NCI-H82 treated with DMSO at 0.1 percent for 48 hours (cell line): Measurements from ENCODE around the gene UBA1.

Experiments used
- DNase-seq: peaks from one replicate; lab custom pipeline; 2025; ENCODE audit not compliant: unreplicated experiment; lab: John Stamatoyannopoulos, UW

Gene UBA1

GRCh38 chrX:47187106-47187677, 6.4 kb upstream of the UBA1 start:
- no peak for DNase-seq

DNA sequence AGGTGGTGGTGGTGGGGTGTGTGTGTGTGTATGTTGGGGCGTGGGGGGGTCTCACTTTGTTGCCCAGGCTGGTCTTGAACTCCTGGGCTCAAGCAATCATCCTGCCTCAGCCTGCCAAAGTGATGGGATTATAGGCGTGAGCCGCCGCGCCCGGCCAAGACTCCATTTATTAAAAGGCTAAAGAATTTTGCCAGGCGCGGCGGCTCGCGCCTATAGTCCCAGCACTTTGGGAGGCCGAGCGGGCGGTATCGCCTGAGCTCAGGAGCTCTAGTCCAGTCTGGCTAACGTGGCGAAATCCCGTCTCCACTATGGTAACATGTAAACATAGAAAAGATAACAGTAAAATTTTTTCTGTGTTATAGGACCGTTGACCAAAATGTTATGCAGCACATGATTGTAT, 3.7 kb upstream of the UBA1 start:
- no peak for DNase-seq

GRCh38 chrX:47190445-47191269, 3.0 kb upstream of the UBA1 start:
- peak; percentile 85 for DNase-seq

DNA sequence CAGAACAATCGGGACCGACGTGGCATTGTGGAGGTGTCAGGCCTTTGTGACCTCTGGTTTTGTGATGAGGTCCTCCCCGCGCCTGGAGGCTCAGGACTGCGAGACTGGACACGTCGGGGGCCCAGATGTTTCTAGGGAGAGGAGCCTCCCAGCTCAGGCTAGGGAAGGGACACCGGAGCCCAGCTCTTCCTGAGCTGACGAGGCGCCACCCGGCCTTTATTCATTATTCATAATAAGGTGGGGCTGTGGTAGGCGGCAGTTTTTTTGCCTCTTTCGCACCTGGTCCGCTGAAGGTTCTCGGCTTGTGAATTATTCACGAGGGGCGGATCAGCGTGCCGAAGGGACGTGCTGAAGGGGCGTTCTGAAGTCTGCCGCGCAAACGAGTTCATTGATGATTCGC, 2.3 kb upstream of the UBA1 start:
- peak; percentile 24 for DNase-seq

DNA sequence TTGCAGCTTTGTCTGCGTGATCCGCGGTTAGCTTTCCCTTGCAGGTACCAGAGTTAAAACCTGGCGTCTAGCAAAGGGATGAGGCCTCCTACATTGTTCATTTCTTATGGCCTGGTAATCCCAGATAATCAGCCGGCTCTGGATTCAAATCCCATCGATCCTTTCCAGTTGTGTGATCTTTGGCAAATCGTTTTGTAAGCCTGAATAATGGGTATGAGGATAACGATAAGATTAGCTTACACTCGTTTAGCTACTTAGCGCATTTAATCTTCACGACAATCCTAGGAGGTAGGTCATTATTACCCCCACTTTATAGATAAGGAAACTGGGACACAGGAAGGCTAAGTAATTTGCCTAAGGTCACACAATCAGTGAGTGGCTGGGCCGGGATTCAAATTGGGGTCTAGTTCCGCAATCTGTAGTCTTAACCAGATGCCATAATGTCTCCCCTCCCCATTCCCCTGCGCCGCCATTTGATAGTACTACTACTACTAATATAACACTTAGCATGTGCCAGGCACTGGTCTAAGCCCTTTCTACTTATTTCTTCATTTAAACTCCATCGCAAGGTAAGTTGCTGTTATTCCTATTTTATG, 1.7 kb upstream of the UBA1 start:
- peak; percentile 84 for DNase-seq

DNA sequence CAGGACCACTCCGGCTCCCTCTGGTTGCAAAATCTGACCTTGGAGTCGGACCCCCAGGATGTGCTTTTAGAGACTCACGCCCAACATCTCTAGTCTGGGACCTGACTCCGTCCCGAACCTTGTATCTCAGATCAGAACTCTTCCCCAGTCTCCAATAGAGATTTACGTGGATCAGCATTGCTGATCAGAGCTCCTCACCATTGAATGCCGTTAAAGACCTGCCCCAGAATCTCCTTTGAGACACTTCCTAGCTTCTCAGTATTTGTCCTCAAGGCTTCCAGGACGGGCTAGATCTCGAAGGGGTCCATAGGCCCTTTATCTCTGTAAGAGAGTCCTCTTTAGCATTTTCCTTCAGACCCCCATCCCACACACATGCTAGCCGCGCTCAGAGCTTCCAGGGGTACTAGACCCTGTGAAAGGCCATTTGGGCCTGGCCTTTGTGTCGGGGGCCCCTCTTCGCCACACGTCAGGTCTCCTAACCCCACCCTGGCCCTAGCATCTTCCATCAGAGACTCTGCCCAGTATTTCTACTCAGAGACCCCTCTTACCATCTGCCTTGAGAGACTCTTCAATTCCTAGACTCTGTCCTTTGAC, 662 bp downstream of the UBA1 start:
- no peak for DNase-seq

DNA sequence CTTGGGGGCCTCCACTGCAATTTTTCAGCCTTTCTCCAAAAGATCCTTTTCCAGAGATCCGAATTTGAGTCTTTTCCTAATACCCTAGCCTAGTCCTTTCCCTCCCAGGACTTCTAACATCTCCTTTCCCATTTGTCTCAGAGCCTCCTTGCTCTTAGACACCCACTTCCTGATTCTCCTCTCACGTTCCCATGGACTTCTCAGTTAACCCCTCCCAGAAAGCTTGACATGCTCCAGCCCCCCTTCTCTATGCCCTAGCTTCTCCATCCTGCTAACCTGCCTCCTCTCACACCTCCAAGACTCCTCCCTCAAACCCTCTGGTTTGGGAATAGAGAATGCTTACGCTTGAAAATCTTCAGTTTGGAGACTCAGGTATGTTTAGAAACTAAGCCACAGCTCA, 2.5 kb downstream of the UBA1 start:
- DNase-seq: no peak

DNA sequence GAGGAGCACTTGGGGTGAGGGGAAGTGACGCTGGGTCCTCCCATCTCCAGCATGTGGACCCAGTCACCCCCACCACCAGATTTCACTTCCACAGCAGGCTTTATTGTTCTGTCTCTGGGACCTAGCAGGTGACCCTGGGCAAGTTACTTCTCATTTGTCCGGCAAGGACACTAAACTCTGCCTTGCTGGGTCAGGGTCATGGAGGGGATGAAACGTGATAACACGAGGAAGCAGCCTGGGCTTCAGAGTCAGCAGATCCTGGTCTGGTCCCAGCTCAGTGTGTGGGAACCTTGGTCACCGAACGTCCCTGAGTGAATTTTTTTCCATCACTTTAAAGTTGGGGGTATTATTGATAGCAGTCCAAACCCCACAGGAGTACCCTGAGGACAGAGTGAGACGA, 3.9 kb downstream of the UBA1 start:
- no peak for DNase-seq

DNA sequence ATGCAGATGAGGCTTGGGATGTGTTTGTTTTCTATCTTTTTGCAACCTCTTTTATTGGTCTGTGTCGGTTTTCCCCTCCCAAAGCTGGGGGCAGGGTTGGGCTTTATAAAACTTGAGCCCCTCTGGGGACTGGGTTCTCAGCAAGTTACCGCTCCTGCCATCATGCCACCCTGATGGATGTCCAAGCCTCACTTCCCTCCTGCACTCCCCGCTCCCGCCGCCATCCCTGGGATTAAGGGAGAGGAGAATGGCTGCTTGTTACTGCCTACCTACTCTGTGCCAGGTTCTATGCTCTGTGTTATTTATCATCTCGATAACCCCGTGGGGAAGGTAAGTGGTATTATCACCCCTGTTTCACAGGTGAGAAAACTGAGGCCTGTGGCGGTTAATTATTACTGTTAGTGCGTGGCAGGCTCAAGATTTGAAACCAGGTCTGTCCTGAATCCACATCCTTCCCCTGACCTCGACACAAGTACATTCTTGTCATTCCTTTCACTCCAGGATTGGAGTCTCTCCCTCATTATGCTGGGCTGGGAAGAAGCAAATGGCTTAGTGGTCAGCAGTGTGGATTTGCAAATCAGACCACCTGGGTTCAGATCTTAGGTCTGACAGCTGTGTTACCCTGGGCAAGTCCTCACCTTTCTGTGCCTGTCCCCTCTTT, 4.5 kb downstream of the UBA1 start:
- DNase-seq: no peak

DNA sequence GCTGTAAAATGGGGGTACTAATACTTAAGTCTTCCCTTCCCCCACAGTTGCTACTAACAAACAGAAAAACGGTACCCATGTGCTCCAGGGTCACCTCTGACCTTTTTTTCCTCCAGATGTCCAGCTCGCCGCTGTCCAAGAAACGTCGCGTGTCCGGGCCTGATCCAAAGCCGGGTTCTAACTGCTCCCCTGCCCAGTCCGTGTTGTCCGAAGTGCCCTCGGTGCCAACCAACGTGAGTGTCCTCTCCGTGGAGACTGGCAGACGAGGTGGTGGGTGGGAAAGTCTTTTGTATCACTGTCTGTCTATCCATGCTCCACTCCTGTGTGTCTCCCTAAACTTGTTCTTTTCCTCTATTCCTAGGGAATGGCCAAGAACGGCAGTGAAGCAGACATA, 5.1 kb downstream of the UBA1 start:
- DNase-seq: no peak

DNA sequence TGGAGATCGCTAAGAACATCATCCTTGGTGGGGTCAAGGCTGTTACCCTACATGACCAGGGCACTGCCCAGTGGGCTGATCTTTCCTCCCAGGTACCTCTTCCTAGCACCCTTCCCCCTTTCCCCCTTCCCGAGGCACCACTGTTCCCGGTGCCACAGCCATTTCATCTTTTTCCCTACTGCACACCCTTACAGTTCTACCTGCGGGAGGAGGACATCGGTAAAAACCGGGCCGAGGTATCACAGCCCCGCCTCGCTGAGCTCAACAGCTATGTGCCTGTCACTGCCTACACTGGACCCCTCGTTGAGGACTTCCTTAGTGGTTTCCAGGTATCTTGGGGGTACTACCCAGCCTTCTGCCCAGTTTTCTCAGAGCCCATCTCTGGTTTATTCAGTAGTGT, 5.7 kb downstream of the UBA1 start:
- DNase-seq: no peak

DNA sequence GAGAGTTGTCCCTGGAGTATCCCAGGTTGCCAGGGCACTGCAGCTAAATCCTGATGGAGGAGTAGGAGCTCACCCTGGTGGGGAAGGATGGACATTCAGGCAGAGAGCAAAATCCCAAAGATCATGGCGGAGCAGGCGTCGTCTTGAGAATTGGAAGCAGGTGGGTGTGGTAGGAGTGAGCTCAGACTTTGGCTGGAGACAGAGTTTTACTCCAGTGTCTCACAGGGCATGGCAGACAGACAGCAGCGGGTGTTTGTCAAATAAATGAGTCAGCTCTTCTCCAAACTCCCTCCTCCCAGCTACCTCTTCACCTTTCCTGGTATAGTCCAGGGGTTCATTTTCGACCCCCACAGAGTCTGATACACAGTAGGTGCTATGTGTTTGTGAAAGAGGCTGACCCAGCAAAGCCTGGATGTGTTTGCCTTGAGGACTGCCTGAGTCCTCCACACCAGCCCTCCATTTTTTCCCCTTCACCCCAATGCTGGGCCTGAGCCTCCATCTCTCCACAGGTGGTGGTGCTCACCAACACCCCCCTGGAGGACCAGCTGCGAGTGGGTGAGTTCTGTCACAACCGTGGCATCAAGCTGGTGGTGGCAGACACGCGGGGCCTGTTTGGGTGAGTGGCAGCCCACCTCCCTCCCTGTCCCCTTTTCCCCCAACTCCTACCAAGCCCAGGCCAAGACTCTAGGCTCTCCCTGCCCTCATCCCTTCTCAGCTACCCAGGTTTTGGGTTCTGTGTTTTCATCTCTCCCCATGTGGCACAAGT, 6.9 kb downstream of the UBA1 start:
- no peak for DNase-seq

DNA sequence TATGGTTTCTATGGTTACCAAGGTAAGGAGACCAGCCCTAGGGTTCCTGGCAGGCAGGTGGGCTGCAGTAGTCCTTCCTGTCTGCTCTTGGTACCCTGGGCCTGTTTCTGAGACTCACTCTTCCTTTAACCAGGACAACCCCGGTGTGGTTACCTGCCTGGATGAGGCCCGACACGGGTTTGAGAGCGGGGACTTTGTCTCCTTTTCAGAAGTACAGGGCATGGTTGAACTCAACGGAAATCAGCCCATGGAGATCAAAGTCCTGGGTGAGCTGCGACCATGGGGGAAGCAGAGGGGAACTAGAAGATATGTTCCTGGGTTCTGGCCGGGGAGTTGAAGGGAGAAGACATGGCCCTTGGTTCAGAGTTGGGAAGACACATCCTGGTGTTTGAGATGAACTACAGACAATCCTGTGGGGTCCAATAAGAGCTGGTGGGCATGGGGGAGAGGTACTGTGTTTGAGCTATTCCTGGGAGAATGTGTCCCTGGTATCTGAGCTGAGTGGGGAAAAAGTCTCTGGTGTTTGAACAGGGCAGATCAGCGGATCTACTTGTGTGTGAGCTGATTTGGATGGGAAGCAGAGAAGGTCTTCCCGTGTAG, 7.8 kb downstream of the UBA1 start:
- no peak for DNase-seq

DNA sequence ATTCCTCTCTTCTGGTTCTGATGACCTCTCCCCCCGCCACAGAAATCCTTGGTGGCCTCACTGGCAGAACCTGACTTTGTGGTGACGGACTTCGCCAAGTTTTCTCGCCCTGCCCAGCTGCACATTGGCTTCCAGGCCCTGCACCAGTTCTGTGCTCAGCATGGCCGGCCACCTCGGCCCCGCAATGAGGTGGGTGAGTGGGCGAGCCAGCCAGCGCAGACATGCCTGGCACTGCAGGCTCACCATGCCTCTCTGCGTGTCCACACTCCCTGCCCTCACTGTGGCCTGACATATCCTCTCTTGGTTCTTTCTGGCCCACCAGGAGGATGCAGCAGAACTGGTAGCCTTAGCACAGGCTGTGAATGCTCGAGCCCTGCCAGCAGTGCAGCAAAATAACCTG, 8.7 kb downstream of the UBA1 start:
- no peak for DNase-seq

GRCh38 chrX:47202877-47203276, 9.2 kb downstream of the UBA1 start:
- no peak for DNase-seq

DNA sequence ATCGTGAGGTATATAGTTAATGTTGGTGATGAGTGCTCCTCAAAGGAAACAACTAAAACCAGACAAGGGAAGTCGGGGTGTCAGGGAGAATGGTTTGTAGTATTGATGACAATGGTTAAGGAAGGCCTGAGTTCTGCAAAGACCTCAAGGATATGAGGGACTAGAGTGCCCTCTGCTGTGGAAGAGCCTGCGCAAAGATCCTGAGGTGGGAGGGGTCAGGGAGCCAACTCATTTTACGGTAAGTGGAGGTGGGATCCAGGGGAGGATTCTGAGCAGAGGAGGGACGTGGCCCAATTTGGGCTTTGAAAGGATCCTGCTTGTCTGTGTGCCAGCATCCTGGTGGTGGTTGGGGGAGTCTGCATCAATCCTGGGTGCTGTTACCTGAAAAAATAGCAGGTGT, 11.3 kb downstream of the UBA1 start:
- no peak for DNase-seq

GRCh38 chrX:47206316-47206715, 12.7 kb downstream of the UBA1 start:
- no peak for DNase-seq

DNA sequence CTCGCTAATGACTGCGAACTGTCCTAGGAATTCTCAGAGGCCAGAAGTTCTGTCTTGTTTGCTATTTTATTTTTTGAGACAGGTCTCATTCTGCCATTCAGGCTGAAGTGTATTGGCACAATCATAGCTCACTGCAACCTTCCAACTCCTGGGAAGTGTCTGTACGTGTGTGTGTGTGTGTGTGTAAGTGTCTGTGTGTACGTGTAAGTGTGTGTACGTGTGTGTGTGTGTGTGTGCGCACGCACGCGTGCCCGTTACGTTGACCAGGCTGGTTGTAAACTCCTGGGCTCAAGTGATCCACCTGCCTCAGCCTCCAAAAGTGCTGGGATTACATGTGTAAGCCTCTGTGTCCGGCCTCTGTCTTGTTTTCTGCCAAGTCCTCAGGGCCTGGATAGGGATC, 14.5 kb downstream of the UBA1 start:
- DNase-seq: no peak

DNA sequence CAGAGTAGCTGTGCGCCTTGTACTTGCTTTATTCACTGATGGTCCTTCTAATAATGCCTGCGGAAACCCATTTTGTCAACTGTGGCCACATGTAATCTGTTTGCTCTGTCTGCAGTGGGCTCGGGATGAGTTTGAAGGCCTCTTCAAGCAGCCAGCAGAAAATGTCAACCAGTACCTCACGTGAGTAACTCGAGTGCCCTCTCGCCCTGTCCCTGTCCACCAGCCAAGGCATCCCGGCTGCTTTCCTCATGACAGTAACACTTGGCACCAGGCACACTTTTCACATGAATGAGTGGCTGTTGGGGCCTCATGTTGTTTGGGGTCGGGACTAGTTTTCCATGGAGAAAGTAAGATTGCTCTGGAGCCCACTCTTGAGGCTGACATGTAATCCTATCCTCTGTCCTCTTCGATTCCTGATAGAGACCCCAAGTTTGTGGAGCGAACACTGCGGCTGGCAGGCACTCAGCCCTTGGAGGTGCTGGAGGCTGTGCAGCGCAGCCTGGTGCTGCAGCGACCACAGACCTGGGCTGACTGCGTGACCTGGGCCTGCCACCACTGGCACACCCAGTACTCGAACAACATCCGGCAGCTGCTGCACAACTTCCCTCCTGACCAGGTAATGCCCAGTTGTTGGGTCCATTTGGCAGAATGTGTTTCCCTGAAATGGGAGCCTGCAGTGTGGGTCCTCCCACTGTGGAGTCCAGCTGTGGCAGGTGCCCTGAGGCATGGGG, 16.0 kb downstream of the UBA1 start:
- no peak for DNase-seq
